ENCODE results near the gene TGFBR2. TPM values are rescaled to one million over a fixed set of nuclear protein-coding genes. Genes with fewer than 3 reads are reported as not detected.

TGFBR2 gene
- 76.8 TPM for polyA plus RNA-seq

DNA sequence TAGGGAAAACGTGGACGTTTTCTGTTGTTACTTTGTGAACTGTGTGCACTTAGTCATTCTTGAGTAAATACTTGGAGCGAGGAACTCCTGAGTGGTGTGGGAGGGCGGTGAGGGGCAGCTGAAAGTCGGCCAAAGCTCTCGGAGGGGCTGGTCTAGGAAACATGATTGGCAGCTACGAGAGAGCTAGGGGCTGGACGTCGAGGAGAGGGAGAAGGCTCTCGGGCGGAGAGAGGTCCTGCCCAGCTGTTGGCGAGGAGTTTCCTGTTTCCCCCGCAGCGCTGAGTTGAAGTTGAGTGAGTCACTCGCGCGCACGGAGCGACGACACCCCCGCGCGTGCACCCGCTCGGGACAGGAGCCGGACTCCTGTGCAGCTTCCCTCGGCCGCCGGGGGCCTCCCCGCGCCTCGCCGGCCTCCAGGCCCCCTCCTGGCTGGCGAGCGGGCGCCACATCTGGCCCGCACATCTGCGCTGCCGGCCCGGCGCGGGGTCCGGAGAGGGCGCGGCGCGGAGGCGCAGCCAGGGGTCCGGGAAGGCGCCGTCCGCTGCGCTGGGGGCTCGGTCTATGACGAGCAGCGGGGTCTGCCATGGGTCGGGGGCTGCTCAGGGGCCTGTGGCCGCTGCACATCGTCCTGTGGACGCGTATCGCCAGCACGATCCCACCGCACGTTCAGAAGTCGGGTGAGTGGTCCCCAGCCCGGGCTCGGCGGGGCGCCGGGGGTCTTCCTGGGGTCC, at the start of gene TGFBR2:
TSS of gene TGFBR2 (plus strand) at position 301 of the 731 bp plus-strand sequence. CDS start at position 584, 283 bp downstream.
- Mint-ChIP-seq H3K36me3 (no peaks in the 10 kb centered on the region), H3K9me3 (no peaks in the 10 kb centered on the region), H3K4me3 (peak within 1 kb of the TSS; percentile 96 to 98 (median 97)), H3K27me3 (no peaks in the 10 kb centered on the region), H3K27ac (peak within 1 kb of the TSS; percentile 97 to 99 (median 98)), H3K4me1 (peaks cover 52 to 67% (median 63%) of the 10 kb centered on the region in 3 donors)

DNA sequence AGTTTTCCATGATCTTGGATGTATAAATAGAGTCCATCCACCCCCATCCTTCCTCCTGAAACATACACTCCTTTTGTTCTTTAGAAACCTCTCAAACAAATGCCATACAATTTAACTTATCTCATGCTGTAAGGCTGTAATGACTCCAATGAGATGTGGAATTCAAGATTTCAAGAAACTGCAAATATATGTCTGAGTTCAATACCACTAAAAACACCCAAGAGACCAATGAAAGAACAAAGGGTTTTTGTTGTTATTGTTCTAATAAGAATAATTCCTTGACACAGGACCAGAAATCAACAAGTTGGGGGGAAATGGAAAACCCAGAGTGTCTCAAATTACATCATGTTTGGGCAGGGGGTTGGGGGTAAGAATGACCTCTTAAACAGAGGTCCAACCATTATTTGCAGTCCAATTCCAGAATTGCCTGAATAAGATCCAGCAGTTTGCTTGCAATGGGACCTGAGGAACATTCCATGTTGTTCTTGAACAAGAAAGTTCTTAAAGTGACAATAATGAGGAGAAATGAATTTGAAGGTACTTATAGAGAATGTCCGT, 48.6 kb upstream of the TGFBR2 start:
- Mint-ChIP-seq H3K27ac (no peak overlapping the region), H3K27me3 (no peaks in the 10 kb centered on the region), H3K36me3 (peaks cover 2% of the 10 kb centered on the region), H3K4me3 (no peak overlapping the region), H3K4me1 (peaks cover 0 to 4% (median 0%) of the 10 kb centered on the region in 3 donors), H3K9me3 (no peaks in the 10 kb centered on the region)

DNA sequence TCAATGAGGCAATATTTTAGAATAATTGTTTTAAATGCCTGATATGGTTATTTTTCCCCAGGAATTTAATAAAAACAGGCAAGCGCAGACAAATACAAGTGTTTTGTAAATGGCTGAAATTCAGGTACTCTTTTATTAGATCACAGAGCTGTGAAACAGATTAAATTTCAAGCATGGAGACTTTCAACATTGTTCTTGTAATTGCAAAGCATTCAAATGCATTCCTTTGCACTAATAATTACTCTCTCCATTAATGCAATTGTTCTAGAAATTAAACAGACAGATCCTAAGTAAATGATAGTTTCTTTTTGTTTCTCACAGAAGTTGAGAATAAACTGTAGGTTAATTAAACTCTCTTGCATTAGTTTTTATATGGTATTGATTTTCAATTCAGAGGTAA, 42.4 kb upstream of the TGFBR2 start:
- H3K27ac Mint-ChIP-seq, result no peak overlapping the region
- no peak overlapping the region for H3K4me3 Mint-ChIP-seq
- H3K9me3 Mint-ChIP-seq, result no peaks in the 10 kb centered on the region

DNA sequence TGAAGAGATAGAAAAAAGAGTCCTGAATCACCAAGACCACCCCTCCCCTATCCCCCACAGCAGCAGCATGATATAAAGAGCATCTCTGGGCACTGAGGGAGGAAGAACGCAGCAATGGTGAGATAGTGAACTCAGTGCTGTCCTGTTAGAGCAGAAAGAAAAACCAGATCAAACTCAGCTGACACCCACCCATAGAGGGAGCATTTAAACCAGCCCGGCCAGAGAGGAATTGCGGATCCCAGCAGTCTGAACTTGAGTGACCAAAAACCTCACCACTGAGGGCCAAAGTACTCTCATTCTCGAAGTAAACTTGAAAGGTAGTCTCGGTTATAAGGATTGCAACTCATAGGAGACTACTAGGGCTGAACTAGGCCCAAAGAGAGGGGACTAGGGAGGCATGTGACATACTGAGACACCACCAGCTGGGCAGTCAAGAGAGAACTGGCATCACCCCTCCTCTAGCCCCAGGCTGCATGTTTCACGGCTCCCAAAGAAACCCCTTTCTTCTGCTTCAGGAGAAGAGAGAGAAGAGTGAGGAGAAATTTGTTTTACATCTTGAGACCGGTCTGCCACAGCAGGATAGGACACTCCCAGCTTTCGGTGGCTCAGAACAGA, 39.2 kb upstream of the TGFBR2 start:
- H3K9me3 Mint-ChIP-seq, result no peaks in the 10 kb centered on the region
- H3K27me3 Mint-ChIP-seq, result no peaks in the 10 kb centered on the region
- no peaks in the 10 kb centered on the region for H3K36me3 Mint-ChIP-seq
- H3K4me1 Mint-ChIP-seq, result no peaks in the 10 kb centered on the region
- H3K27ac Mint-ChIP-seq, result no peak overlapping the region
- H3K4me3 Mint-ChIP-seq, result no peak overlapping the region

More for the DNA sequence above, 42.4 kb upstream of the TGFBR2 start:
- no peaks in the 10 kb centered on the region for H3K36me3 Mint-ChIP-seq
- no peaks in the 10 kb centered on the region for H3K27me3 Mint-ChIP-seq
- no peaks in the 10 kb centered on the region for H3K4me1 Mint-ChIP-seq

DNA sequence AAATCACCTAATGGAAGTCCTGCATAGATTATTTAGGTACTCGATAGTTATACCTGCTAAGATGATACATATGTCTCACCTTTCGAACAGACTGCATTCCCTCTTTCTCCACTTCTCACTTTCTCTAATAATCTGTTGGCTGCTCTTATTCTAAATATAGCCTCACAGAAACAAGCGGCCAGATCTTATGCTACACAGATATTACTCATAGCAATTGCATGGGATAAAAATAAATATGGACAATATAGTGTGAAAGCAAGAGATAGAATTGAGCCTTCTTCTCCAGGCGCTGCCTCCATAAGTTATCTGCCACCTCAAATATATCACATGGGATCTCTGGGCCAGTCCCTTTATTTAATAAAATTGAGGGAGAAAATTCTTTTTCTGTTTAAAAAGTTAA, 29.5 kb upstream of the TGFBR2 start:
- H3K9me3 Mint-ChIP-seq, result no peaks in the 10 kb centered on the region
- H3K27ac Mint-ChIP-seq, result no peak overlapping the region
- H3K27me3 Mint-ChIP-seq, result no peaks in the 10 kb centered on the region
- H3K4me3 Mint-ChIP-seq, result no peak overlapping the region
- no peaks in the 10 kb centered on the region for H3K36me3 Mint-ChIP-seq
- peaks cover 12 to 24% (median 24%) of the 10 kb centered on the region in 3 donors for H3K4me1 Mint-ChIP-seq

DNA sequence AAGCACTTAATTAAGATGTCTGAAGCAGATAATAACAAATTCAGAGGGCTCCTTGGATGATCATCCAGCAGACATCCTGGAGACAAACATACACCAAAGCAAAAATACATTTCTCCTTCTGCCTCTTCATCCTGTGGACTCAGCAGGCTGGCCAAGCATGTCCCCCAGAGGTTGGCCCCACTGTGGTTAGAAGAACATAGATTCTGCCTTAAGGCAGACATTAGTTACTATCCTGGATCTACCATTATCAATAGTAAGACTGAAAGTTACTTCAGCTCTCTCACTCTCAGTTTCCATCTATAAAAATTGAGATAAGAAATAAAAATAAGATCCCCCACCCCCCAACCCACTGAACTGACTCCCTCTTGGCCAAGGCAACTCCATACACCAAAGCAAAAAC, 28.6 kb upstream of the TGFBR2 start:
- Mint-ChIP-seq H3K36me3 (no peaks in the 10 kb centered on the region), H3K27ac (peak overlapping the region in 2 of 3 donors; percentile 8 to 46), H3K4me1 (peaks cover 12 to 24% (median 24%) of the 10 kb centered on the region in 3 donors), H3K4me3 (no peak overlapping the region), H3K27me3 (no peaks in the 10 kb centered on the region), H3K9me3 (no peaks in the 10 kb centered on the region)

DNA sequence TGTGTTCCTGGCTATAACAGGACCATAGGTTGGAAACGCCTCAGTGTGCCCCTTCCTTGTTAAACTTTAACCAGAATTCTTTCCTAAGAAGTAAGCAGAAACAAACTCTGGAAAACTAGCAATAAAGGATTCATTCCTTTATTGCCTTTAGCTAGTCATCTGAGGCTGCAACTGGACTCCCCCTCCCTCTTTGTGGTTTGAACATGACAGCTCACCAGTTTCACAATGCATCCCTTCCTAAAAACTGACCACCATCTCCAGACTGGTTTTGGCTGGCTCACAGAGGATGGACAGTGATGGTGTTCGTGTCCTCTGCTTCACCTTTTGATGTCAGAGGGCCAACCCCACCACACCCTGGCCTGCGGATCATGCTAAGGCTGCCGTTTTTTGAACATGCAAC, 27.9 kb upstream of the TGFBR2 start:
- Mint-ChIP-seq H3K9me3 (no peaks in the 10 kb centered on the region), H3K27ac (no peak overlapping the region), H3K27me3 (no peaks in the 10 kb centered on the region), H3K4me3 (peak overlapping the region in 1 of 4 donors; percentile 8), H3K4me1 (peaks cover 12 to 24% (median 24%) of the 10 kb centered on the region in 3 donors), H3K36me3 (no peaks in the 10 kb centered on the region)

DNA sequence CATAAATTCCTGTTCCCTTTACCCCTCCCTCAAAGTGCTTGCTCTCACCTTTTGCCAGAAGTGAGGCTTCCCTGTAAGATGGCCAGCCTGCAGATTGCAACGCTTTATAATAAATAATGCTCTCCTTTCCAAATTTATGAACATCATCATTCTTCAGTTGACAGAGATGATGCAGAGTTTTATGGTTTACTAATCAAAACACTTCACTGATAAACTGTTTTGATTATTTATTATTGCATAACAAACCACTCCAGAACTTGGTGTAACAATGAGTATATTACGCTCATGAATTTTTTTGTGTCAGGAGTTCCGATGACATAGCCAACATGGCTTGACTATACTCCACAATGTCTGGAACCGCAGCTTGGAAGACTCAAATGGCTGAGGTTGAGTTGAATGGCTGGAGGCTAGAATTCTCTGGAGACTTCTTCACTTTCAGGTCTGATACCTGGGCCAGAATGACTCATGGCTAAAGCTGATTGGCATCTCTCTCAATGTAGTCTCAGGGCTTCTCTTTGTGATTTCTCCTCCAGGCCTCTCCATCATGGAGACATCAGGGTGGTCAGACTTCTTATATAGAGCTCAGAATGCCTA, 27.3 kb upstream of the TGFBR2 start:
- H3K27ac Mint-ChIP-seq, result no peak overlapping the region
- H3K4me1 Mint-ChIP-seq, result peaks cover 12 to 24% (median 24%) of the 10 kb centered on the region in 3 donors
- H3K4me3 Mint-ChIP-seq, result peak overlapping the region in 1 of 4 donors; percentile 8
- no peaks in the 10 kb centered on the region for H3K27me3 Mint-ChIP-seq
- H3K9me3 Mint-ChIP-seq, result no peaks in the 10 kb centered on the region
- no peaks in the 10 kb centered on the region for H3K36me3 Mint-ChIP-seq

DNA sequence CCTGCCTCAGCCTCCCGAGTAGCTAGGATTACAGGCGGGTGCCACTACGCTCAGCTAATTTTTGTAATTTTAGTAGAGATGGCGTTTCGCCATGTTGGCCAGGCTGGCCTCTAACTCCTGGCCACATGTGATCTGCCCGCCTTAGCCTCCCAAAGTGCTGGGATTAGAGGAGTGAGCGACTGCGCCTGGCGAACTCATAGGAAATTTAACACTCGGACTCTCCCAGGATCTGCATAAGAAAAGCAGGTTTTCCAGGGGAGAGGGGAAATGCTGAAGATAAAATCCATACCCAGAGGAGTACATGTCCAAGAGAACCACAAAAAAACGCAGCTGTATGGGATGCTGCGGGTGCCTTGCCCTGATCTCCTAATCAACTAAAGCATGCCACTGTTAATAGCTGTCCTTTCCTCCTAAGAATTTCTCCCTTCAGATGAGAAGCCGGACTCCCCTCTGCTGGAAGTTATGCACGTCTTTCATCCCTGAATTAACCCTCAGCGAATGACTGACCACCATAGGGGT, 25.3 kb upstream of the TGFBR2 start:
- Mint-ChIP-seq H3K27me3 (no peaks in the 10 kb centered on the region), H3K4me3 (no peak overlapping the region), H3K9me3 (no peaks in the 10 kb centered on the region), H3K36me3 (no peaks in the 10 kb centered on the region), H3K27ac (no peak overlapping the region), H3K4me1 (peaks cover 12 to 24% (median 24%) of the 10 kb centered on the region in 3 donors)

DNA sequence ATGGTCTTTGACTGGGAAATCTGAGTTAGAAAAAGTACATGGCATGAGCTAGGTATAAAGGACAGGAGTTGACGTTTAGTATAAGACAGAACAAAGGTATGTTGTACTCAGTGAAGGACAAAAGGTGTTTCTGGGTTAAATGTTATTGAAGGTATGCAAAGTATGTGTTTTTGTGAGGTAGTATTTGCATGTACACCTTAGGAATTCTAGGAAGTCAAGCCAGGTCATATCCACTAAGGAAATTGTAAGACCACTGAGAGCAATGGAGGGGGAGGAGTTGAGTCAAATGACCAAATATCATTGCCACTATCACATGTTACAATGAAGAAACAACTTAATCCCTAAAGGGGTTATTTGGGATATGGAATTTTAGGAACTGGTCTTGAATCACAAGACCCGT, 24.4 kb upstream of the TGFBR2 start:
- Mint-ChIP-seq H3K36me3 (no peaks in the 10 kb centered on the region), H3K27me3 (no peaks in the 10 kb centered on the region), H3K9me3 (no peaks in the 10 kb centered on the region), H3K4me3 (no peak overlapping the region), H3K27ac (no peak overlapping the region), H3K4me1 (peaks cover 11 to 21% (median 20%) of the 10 kb centered on the region in 3 donors)

DNA sequence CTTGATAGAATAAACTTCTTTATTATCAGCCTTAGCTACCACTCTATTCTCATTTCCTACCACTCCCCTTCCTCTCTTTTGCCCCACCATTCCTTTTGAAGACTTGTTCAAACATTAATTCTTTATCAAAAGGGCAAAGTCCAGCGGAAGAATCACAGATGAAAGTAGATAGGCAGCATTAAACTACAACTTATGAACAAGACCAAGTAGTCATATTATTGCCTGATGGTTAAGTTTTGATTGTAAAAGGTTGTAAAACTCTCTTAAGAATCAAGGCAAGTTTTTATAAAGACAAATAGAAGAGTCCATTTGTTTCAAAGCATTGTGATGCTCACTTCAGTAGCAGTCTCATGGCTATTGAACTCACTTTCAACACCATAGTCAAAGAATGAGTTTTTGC, 22.4 kb upstream of the TGFBR2 start:
- Mint-ChIP-seq H3K9me3 (peaks cover 0 to 1% (median 0%) of the 10 kb centered on the region in 3 donors), H3K4me1 (peaks cover 0 to 4% (median 1%) of the 10 kb centered on the region in 3 donors), H3K27ac (no peak overlapping the region), H3K4me3 (no peak overlapping the region), H3K36me3 (no peaks in the 10 kb centered on the region), H3K27me3 (no peaks in the 10 kb centered on the region)

DNA sequence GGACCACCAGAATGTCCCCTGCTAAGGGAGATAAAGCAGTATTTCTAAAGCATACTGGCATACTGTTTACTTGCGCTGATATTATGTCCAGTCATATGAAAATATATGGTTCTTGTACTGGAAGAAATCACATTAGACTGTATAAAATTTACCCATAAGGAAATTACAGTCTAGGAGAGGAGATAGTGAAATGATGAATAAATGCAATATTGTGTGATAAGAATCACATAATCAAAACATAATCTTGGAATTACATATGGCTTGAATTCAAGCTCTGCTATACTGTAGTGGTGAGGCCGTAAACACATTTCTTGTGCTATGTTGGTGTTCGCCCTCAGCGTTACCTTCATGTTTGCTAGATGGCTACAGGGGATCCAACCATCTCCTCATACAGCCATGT, 20.7 kb upstream of the TGFBR2 start:
- no peak overlapping the region for H3K4me3 Mint-ChIP-seq
- peaks cover 0 to 1% (median 0%) of the 10 kb centered on the region in 3 donors for H3K9me3 Mint-ChIP-seq
- peaks cover 0 to 2% (median 0%) of the 10 kb centered on the region in 3 donors for H3K4me1 Mint-ChIP-seq
- H3K27me3 Mint-ChIP-seq, result no peaks in the 10 kb centered on the region
- no peak overlapping the region for H3K27ac Mint-ChIP-seq
- no peaks in the 10 kb centered on the region for H3K36me3 Mint-ChIP-seq

DNA sequence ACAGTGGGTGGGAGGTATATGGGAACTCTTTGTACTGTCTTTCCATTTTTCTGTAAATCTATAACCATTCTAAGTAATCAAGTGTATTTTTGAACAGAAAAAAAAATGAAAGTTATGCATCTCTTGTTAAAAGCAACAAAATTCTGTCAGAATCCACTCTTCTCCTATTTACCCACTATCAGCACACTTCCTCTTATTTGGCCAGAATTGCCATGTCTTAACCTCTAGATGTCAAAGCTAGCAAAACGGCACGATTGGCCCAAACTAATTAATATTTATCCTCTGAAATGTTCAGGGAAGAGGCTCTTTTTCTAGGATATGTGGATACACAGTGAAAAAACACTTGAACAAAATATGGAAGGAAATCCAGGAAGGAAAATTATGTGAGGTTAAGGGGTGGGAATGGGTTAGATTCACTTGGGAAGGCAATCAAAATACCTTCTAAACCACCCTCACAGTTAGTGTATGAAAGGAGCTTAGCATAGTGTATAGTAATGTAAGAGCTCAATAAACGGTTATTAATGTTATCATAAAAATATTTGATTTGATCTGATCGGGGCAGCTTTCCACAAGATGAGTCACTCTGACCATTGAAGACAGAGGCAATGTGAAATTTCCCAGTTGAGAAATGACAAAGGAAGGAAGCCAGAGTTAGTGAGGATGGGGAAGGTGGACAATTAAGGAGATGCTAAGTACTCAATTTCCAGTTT, 20.1 kb upstream of the TGFBR2 start:
- no peak overlapping the region for H3K4me3 Mint-ChIP-seq
- H3K36me3 Mint-ChIP-seq, result no peaks in the 10 kb centered on the region

DNA sequence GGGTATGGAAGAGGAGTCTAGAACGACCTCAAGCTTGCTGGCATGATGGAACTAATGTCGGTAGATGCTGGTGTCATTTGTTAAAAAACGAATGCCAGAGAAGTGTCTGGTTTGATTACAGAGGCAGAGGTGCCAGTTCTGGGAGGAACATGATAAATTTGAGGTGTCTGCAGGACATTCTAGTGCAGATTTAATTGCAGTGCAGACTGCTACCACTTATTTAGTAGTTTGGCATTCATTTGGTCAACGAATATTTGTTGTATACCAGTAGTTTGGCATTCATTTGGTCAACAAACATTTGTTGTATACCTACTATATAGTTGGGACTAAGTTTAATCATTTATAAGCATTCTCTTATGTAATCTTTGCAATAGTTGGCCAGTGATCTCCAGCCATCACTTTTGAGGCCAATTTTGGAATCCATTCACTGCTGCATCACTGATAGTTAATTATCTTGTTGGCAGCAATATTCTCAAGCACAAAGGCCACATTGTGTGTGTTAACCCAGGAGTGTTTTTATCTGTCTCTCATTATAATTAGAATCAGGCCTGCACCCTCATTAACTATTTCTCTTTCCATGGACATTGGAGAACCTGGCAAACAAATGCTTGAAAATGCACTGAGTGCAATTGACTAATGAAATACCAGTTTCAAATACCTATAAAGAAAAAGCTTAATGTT, 19.5 kb upstream of the TGFBR2 start:
- Mint-ChIP-seq H3K27me3 (no peaks in the 10 kb centered on the region), H3K9me3 (peaks cover 0 to 1% (median 0%) of the 10 kb centered on the region in 3 donors), H3K4me1 (no peaks in the 10 kb centered on the region), H3K36me3 (no peaks in the 10 kb centered on the region), H3K4me3 (no peak overlapping the region), H3K27ac (no peak overlapping the region)

More for the DNA sequence above, 20.1 kb upstream of the TGFBR2 start:
- Mint-ChIP-seq H3K9me3 (peaks cover 0 to 1% (median 0%) of the 10 kb centered on the region in 3 donors), H3K4me1 (peaks cover 0 to 2% (median 0%) of the 10 kb centered on the region in 3 donors), H3K27ac (no peak overlapping the region), H3K27me3 (no peaks in the 10 kb centered on the region)

All from IgD-negative memory B cell (primary cell).